A673 (cell line): Measurements from ENCODE around the gene SRSF5. TPM values are rescaled to one million over a fixed set of nuclear protein-coding genes. Genes with fewer than 3 reads are reported as not detected.

ENCODE experiments used
- BruUV-seq: library from RNA; stranded (reverse); fragments of 400-500 nt; replicated peaks from 2 replicates; lab custom pipeline; 2021; lab: Mats Ljungman, UMichigan
- CTCF ChIA-PET: fragments of 300-600 bp; sonication (Branson Sonifier 250); formaldehyde crosslinking; loops from one replicate; lab custom pipeline; 2022; ENCODE audit warnings: antibody characterized with exemption; lab: Charles Lee
- POLR2A ChIA-PET: fragments of 300-600 bp; sonication (Branson Sonifier 250); formaldehyde crosslinking; loops from one replicate; lab custom pipeline; 2022; ENCODE audit warnings: antibody characterized with exemption; ENCODE audit not compliant: low non-redundant PET; lab: Charles Lee
- DNase-seq: peaks from one replicate; pipeline ENCODE4 v3.0.0-alpha.2; 2015; ENCODE audit warnings: low spot score
- H3K27ac ChIP-seq: fragments of 200-600 bp; sonication (generic); 2 replicates; pipeline ENCODE4 v1.5.1; 2016; ENCODE audit warnings: mixed run types, low read depth, mild to moderate bottlenecking, mixed read lengths, antibody characterized with exemption, low read length; ENCODE audit not compliant: poor library complexity, severe bottlenecking
- H3K27me3 ChIP-seq: fragments of 200-600 bp; sonication (generic); replicated peaks from 2 replicates; pipeline ENCODE4 v1.6.1; 2017; ENCODE audit warnings: mixed run types, low read depth, mild to moderate bottlenecking, mixed read lengths, antibody characterized with exemption, low read length; ENCODE audit not compliant: insufficient read depth, poor library complexity
- H3K36me3 ChIP-seq: fragments of 200-600 bp; sonication (generic); 2 replicates; pipeline ENCODE4 v1.6.1; 2016; ENCODE audit warnings: mixed run types, mild to moderate bottlenecking, mixed read lengths, antibody characterized with exemption, low read length; ENCODE audit not compliant: insufficient read depth, poor library complexity, severe bottlenecking
- H3K4me1 ChIP-seq: fragments of 200-600 bp; sonication (generic); 2 replicates; pipeline ENCODE4 v1.6.1; 2017; ENCODE audit warnings: mixed run types, mild to moderate bottlenecking, mixed read lengths, antibody characterized with exemption, low read length; ENCODE audit not compliant: insufficient read depth, poor library complexity, severe bottlenecking
- H3K4me3 ChIP-seq: fragments of 200-600 bp; sonication (generic); 2 replicates; pipeline ENCODE4 v1.5.1; 2016; ENCODE audit warnings: low read depth, mixed run types, mild to moderate bottlenecking, mixed read lengths, low read length; ENCODE audit not compliant: poor library complexity, severe bottlenecking
- H3K9me3 ChIP-seq: fragments of 200-600 bp; sonication (generic); 2 replicates; pipeline ENCODE4 v1.6.1; 2016; ENCODE audit warnings: mixed run types, low read depth, mild to moderate bottlenecking, mixed read lengths, antibody characterized with exemption, low read length; ENCODE audit not compliant: poor library complexity, severe bottlenecking
- CTCF ChIP-seq: fragments of 300-800, 200-600 bp; sonication (generic); conservative IDR thresholded peaks from 2 replicates; pipeline ENCODE4 v1.5.1; 2017; ENCODE audit warnings: low read depth, mild to moderate bottlenecking, antibody characterized with exemption, low read length, moderate library complexity, mixed read lengths
- EZH2 ChIP-seq: fragments of 200-600 bp; sonication (generic); IDR thresholded peaks from 2 replicates; pipeline ENCODE4 v1.6.1; 2017; ENCODE audit warnings: borderline replicate concordance, low read depth, mild to moderate bottlenecking, mixed read lengths, antibody characterized with exemption, low read length; ENCODE audit not compliant: poor library complexity, severe bottlenecking
- intact Hi-C: fragments of 100-400 bp; cut with micrococcal nuclease; formaldehyde crosslinking; loops from one replicate; pipeline ENCODE4 v1.10.0; 2022; ENCODE audit not compliant: unreplicated experiment
- total RNA-seq: library from RNA; stranded (reverse); gene quantifications from 2 replicates; pipeline ENCODE4 v1.2.3, GENCODE V29; 2021

SRSF5 gene
- total RNA-seq, 1 experiment from 2014 or later, result 324 TPM

- DNase-seq, result no peak
- H3K36me3 ChIP-seq, result no peaks in the 10 kb centered on the region
- H3K4me1 ChIP-seq, result no peaks in the 10 kb centered on the region
- BruUV-seq, result no TSS peak
- POLR2A ChIA-PET, result no interaction called here
- CTCF ChIA-PET, result no interaction called here
- no peaks in the 10 kb centered on the region for H3K9me3 ChIP-seq
- no peak overlapping the region for H3K4me3 ChIP-seq
- H3K27me3 ChIP-seq, result no peaks in the 10 kb centered on the region
- TF ChIP-seq CTCF, result no peak
- no peak for TF ChIP-seq EZH2
- intact Hi-C loops, result no loop called here
- H3K27ac ChIP-seq, result no peak overlapping the region
Observed at GRCh38 chr14:69760810-69761209, 6.1 kb upstream of the SRSF5 start.

GRCh38 chr14:69763761-69764510 lies 3.0 kb upstream of the SRSF5 start:
- ChIA-PET POLR2A (no interaction called here), CTCF (no interaction called here)
- Histone ChIP-seq H3K36me3 (peaks cover 12% of the 10 kb centered on the region), H3K4me3 (no peak overlapping the region), H3K9me3 (no peaks in the 10 kb centered on the region), H3K27me3 (no peaks in the 10 kb centered on the region), H3K4me1 (peaks cover 8% of the 10 kb centered on the region), H3K27ac (no peak overlapping the region)
- TF ChIP-seq CTCF (no peak), EZH2 (no peak)
- BruUV-seq, result no TSS peak
- no peak for DNase-seq
- intact Hi-C loops, result no loop called here

- no peaks in the 10 kb centered on the region for H3K9me3 ChIP-seq
- peak overlapping the region; percentile 99 for H3K27ac ChIP-seq
- ChIA-PET POLR2A (no interaction called here), CTCF (no interaction called here)
- no TSS peak for BruUV-seq
- H3K4me1 ChIP-seq, result peaks cover 19% of the 10 kb centered on the region
- peaks cover 48% of the 10 kb centered on the region for H3K36me3 ChIP-seq
- peak; percentile 95 for DNase-seq
- TF ChIP-seq CTCF, result no peak
- TF ChIP-seq EZH2, result no peak
- peak overlapping the region; percentile 82 for H3K4me3 ChIP-seq
- no peaks in the 10 kb centered on the region for H3K27me3 ChIP-seq
- intact Hi-C loops, result no loop called here
Observed at GRCh38 chr14:69767369-69767999, 542 bp downstream of the SRSF5 start.
